ENCODE measurements around the gene PNMA6E.

GRCh38 chrX:153445856-153446635, 44.9 kb upstream of the PNMA6E start, which contains the start of gene TREX2:
- TF ChIP-seq CTCF (IDR thresholded peaks at IDR 0.05; ENCODE audit: insufficient read depth, low read depth, low read length): no peak
- no peak for TF ChIP-seq EZH2 (IDR thresholded peaks at IDR 0.05; ENCODE audit: insufficient read depth, low read length)

Data from astrocyte (in vitro differentiated cells and primary cell).